Kidney capillary endothelial cell (primary cell): ENCODE results near the gene ZBTB40.

Experiments used
- DNase-seq: peaks from one replicate; pipeline ENCODE4 v3.0.0-alpha.2; 2018; ENCODE audit warnings: low spot score

Gene ZBTB40

GRCh38 chr1:22451702-22452480 is at the start of gene ZBTB40:
TSS of gene ZBTB40 (plus strand) at chr1:22451851. CDS start at chr1:22489949, 38,098 bp downstream.
- DNase-seq: peak; percentile 97

DNA sequence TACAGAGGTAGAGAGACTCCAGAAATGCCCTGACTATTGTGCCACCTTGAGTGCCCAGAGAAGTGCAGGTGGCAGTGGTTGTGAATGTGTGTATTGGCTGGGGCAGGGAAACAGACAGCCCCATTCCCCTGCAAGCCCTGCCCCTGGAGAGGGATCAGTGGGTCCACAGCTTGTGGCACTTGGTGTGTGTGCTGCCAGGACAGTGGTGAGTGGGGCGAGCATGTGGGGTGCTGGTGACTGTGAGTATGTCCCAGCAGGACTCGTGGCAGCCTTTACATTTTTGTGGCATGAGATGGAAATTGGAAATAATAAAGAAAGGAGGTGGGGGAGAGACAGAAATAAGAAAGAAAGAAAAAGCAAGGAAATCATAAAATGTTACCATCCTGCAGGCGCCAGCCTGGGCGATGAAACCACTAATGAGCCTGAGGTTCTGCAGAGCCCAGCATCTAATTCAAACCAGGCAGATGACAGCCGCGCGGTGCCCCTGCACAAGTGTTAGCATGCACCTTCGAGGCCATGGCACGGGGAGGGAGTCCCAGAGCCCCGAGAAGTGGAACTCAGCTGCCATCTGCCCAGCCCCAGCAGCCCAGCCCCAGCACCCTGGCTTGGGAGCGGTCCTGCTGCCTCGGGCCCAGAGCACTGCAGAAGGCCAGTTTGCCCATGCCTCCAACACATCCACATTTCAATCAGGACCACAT is 49.1 kb upstream of the ZBTB40 start:
- no peak for DNase-seq

- DNase-seq: no peak
Measured at GRCh38 chr1:22404486-22404885, 47.2 kb upstream of the ZBTB40 start.

- no peak for DNase-seq
Measured at GRCh38 chr1:22406722-22407495, 44.7 kb upstream of the ZBTB40 start.

- no peak for DNase-seq
Measured at GRCh38 chr1:22408230-22408629, 43.4 kb upstream of the ZBTB40 start.

DNA sequence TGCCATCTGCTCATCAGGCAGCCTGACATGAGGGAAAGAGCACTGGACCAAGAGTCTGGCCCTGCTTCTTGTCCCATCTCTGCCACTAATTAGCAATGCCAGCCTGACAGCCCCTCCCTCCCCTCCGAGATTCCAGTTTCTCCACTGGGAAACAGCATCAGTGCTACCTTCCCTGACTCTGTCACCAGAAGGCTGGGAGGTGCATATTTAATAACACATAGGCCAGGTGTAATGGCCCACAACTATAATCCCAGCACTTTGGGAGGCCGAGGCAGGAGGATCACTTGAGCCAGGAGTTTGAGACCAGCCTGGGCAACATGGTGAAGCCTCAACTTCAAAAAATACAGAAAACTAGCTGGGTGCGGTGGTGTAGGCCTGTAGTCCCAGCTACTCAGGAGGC is 41.2 kb upstream of the ZBTB40 start:
- no peak for DNase-seq

GRCh38 chr1:22410928-22411495 is 40.6 kb upstream of the ZBTB40 start:
- no peak for DNase-seq

GRCh38 chr1:22411589-22411988 is 40.1 kb upstream of the ZBTB40 start:
- no peak for DNase-seq

GRCh38 chr1:22412932-22413727 is 38.5 kb upstream of the ZBTB40 start:
- peak; percentile 51 for DNase-seq

DNA sequence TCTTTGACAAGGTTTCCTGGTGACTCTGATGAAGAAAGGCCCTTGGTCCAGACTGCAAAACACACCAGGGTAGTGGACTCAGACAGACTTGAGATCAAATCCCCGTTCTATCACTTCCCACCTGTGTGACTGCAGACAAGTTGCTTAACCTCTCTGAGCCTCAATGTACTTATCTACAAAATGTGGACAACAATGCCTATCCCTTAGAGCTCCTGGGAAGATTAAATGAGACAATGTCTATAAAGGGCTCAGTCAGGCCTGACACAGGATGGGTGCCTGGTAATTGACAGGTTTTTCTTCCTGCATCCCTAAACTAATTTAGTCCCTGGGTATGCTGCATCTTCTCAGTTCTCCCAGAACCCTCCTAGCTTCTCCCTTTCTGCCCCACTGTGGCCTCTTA is 37.9 kb upstream of the ZBTB40 start:
- no peak for DNase-seq

DNA sequence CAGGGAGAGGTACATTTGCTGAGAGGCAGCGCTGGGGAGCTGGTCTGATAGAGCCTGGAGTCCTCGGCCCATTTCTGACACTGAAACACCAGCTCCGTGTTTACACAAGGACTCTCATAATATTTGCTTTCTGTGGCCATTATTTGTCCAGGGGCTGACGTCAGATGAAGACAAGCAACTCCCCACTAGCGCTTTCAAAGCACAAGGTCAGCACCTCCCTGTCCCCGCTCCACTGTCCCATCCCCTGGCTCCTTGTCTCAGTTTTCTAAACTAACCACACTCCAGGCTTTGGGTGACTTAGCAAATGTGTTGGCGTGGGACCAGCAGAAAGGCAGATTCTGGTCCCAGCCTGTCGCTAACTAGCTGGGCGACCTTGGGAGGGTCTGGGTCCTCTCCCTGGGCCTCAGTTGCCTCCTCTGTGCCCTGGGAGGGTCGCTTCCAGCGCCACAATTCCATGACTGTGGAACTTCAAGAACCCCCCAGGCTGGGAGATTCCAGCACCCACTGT is 37.4 kb upstream of the ZBTB40 start:
- DNase-seq: no peak

DNA sequence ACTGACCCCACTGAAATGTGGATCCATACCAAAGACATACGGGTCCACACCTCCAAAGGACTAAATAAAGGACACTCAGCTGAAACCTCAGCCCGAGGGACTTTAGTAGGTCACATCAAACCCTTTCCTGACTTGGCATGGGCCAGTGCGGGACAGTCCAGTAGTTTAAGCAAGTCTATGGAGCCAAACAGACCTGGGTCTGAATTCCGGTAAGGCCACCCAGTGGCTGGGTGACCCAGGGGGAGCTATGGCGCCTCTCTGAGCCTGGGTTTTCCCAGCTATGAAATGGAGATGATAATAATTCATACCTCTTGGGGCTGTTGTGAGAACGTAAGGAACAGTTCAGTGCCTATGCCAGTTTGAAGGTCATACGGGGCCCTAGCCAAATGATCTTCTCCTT is 36.2 kb upstream of the ZBTB40 start:
- no peak for DNase-seq

DNA sequence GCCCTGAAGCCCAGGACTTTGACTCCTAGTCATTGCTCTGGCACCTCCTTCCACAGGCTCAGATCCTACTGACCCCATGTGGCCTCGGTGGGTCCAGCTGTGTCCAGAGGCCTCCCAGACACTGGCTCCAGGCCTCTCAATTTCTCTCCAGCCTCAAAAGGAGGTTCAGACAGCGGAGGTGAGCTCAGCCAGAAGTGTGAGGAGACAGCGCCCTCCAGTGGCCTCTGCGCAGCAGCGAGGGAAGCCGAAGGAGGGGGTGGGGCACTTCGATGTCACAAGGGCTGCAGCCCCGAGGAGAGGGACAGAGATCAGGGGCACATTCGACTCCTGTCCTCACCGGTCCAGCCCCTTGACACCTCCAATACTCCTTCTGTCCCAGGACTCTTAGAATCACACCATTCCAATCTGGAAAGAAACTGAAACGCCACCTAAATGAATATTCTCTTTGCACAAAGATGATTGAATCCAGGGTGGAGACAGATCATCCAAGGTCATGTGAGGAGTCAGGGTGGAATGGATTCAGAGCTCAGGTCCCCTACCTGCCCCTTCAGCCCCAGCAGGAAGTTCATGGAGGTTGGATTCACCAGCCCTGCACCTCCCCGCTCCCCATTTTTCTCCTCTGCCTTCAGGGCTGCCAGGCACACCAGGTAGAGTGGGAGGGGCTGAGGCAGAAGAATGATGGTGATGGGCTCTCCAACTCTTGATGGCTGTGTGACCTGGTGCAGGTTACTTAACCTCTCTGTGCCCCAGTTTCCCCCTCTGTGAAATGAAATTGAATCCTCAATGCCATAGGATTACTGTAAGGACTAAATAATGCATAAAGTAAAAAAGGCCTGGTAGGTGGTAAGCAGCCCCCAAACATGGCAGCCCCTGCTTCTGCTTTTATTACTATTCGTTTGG is 34.8 kb upstream of the ZBTB40 start:
- peak; percentile 79 for DNase-seq

GRCh38 chr1:22417466-22417865 is 34.2 kb upstream of the ZBTB40 start:
- DNase-seq: no peak

- no peak for DNase-seq
Measured at GRCh38 chr1:22418312-22418711, 33.3 kb upstream of the ZBTB40 start.

GRCh38 chr1:22418933-22419382 is 32.7 kb upstream of the ZBTB40 start:
- DNase-seq: no peak

DNA sequence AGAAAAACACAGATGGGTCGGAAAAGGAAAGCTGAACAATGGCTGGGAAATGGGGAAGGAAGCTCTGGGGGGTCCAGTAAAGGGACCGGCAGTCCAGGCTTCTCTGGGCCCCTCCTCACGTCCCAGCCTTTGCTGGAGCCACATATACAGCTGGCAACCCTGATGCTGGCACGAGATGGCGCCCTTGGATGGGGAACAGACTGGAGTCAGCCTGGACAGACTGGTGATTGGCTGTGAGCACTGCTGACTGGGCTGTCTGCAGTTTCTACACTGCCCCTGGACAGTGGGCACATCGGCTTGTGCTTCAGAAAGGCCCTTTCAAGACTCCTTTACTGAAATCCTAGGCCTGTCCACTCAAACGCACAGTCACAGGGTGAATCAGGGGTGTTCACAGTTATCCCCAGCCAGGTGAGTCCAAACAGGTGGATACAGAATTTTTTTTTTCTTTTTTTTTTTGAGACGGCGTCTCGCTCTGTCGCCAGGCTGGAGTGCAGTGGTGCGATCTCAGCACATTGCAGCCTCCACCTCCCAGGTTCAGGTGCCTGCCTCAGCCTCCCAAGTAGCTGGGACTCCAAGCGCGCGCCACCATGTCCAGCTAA is 31.1 kb upstream of the ZBTB40 start:
- peak; percentile 85 for DNase-seq

DNA sequence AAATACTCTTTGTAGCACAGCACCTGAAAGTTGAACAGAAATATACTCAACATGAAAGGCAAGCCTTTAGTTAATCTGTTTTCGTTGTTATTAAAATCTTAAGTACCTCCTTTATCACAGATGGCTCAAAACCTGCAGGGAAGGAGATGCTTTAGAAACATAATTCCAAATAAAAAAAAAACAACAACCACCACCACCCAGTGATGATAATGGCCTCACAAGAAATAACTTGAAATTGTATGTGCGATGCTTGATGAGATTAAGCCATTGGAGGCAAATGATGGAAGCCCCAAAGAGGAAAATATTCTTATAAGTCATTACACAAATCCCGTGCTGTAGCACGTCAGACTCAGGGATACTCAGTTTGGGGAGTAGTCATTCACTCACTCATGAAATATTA is 24.9 kb upstream of the ZBTB40 start:
- no peak for DNase-seq

DNA sequence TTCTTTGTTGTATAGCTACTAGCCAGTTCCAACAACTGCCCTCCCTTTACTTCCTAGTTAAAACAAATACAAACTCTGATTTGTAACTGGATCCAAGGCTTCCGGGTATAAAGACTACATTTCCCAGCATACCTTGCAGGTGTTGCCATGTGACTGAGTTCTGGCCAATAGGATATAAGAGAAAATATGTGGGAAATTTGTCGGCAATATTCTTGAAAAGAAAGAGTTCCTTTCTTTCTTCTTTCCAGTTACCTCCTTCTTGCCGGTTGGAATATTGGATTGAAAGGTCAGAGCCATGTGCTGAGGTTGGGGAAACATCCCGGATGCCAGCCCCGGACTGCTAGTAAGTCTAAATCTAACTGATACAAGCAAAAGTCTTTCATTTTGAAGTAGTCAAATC is 23.0 kb upstream of the ZBTB40 start:
- DNase-seq: peak; percentile 53

DNA sequence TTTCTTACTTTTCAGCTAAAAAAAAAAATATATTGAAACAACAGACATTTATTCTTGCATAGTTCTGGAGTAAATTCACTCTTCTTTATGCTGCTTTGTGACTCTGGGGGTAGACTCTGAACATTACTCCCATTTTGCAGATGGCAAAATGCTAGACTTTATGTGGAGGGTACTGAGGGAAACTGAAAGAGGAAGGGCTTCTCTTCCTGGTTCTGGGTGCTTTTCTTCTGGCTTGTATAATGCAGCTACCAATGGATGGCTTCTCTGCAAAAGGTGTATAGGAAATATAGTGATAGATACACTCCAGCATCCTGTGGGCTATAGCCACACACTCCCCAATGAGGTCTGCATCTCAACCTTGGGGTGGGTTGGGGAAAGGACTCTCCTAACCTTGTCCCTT is 19.7 kb upstream of the ZBTB40 start:
- no peak for DNase-seq
